Suprapubic skin (tissue), 4 donors: ENCODE results near the gene TTC6. TPM values are rescaled to one million over a fixed set of nuclear protein-coding genes. Genes with fewer than 3 reads are reported as not detected.

Experiments
- DNase-seq, 2 donors: peaks; one replicate each; pipeline ENCODE4 v3.0.0-alpha.2; 2019; ENCODE audit warnings: low spot score in 2 of 2
- H3K27ac ChIP-seq: fragments of 200-600 bp; sonication (generic); one replicate; pipeline ENCODE4 v1.5.1; 2019
- H3K27me3 ChIP-seq: fragments of 200-600 bp; sonication (generic); one replicate; pipeline ENCODE4 v1.5.1; 2019
- H3K36me3 ChIP-seq: fragments of 200-600 bp; sonication (generic); one replicate; pipeline ENCODE4 v1.5.1; 2019
- H3K4me1 ChIP-seq: fragments of 200-600 bp; sonication (generic); one replicate; pipeline ENCODE4 v1.5.1; 2019
- H3K4me3 ChIP-seq: fragments of 200-600 bp; sonication (generic); one replicate; pipeline ENCODE4 v1.5.1; 2019; ENCODE audit warnings: mild to moderate bottlenecking
- H3K9me3 ChIP-seq: fragments of 200-600 bp; sonication (generic); one replicate; pipeline ENCODE4 v1.5.1; 2019
- CTCF ChIP-seq, 2 donors: fragments of 200-600 bp in 1 of 2; fragments of 450-650 bp in 1 of 2; sonication (generic) in 1 of 2; IDR thresholded peaks; one replicate each; pipeline ENCODE4 v1.5.1; 2016 to 2019; ENCODE audit warnings: antibody characterized with exemption in 2 of 2, mild to moderate bottlenecking in 1 of 2, moderate library complexity in 1 of 2
- EP300 ChIP-seq: sonication (generic); formaldehyde crosslinking; IDR thresholded peaks from one replicate; pipeline ENCODE4 v1.6.1; 2017; ENCODE audit warnings: antibody characterized with exemption
- POLR2A ChIP-seq, 2 donors: fragments of 450-650 bp; IDR thresholded peaks; one replicate each; pipeline ENCODE4 v1.6.1; 2017; ENCODE audit warnings: antibody characterized with exemption in 2 of 2, mild to moderate bottlenecking in 2 of 2, moderate library complexity in 2 of 2
- POLR2AphosphoS5 ChIP-seq, 3 donors: sonication (generic); formaldehyde crosslinking; IDR thresholded peaks; one replicate each; pipeline ENCODE4 v1.6.1; 2017; ENCODE audit warnings: antibody characterized with exemption in 3 of 3
- WGBS: methylation state at CpG from one replicate; pipeline ENCODE4 v1.1.5; 2018; 5-methylcytosine and 5-hydroxymethylcytosine counted together
- total RNA-seq, 4 donors: library from RNA; depleted of rRNA; stranded (reverse); fragments of >200 nt; gene quantifications; one replicate each; pipeline ENCODE4 v1.1.0, GENCODE V29; 2016

The TTC6 gene
- total RNA-seq, 4 donors from 2014 or later: 0.18 to 9.5 (median 1.1) TPM

- Histone ChIP-seq H3K36me3 (no peaks in the 10 kb centered on the region), H3K27ac (no peak overlapping the region), H3K4me1 (no peaks in the 10 kb centered on the region), H3K9me3 (no peaks in the 10 kb centered on the region), H3K27me3 (no peaks in the 10 kb centered on the region), H3K4me3 (no peak overlapping the region)
- no peak for DNase-seq
- TF ChIP-seq CTCF (IDR thresholded peaks at IDR 0.05) (no peak), EP300 (no peak), POLR2A (IDR thresholded peaks at IDR 0.05) (no peak), POLR2AphosphoS5 (IDR thresholded peaks at IDR 0.05) (no peak)
- WGBS: 79% methylated on average over 2 of the region's 2 CpGs
Observed at GRCh38 chr14:37638599-37638998, 43.2 kb downstream of the TTC6 start.

- WGBS: 81% methylated on average over 1 of the region's 1 CpG
- no peak for DNase-seq
- H3K36me3 ChIP-seq: no peaks in the 10 kb centered on the region
- H3K27ac ChIP-seq: no peak overlapping the region
- H3K4me3 ChIP-seq: no peak overlapping the region
- TF ChIP-seq CTCF (IDR thresholded peaks at IDR 0.05) (no peak), POLR2A (IDR thresholded peaks at IDR 0.05) (no peak), POLR2AphosphoS5 (IDR thresholded peaks at IDR 0.05) (no peak), EP300 (no peak)
- no peaks in the 10 kb centered on the region for H3K4me1 ChIP-seq
- H3K27me3 ChIP-seq: no peaks in the 10 kb centered on the region
- H3K9me3 ChIP-seq: no peaks in the 10 kb centered on the region
Observed at GRCh38 chr14:37641117-37641516, 45.7 kb downstream of the TTC6 start.

GRCh38 chr14:37642125-37642524 lies 46.7 kb downstream of the TTC6 start:
- WGBS: 91% methylated on average over 3 of the region's 3 CpGs

GRCh38 chr14:37643701-37644100 lies 48.3 kb downstream of the TTC6 start:
- no peaks in the 10 kb centered on the region for H3K36me3 ChIP-seq
- H3K4me3 ChIP-seq: no peak overlapping the region
- H3K9me3 ChIP-seq: no peaks in the 10 kb centered on the region
- no peak for DNase-seq
- H3K4me1 ChIP-seq: no peaks in the 10 kb centered on the region
- no peak for TF ChIP-seq EP300
- WGBS: 57% methylated on average over 4 of the region's 4 CpGs
- H3K27ac ChIP-seq: no peak overlapping the region
- no peaks in the 10 kb centered on the region for H3K27me3 ChIP-seq

More at GRCh38 chr14:37642125-37642524, 46.7 kb downstream of the TTC6 start:
- DNase-seq: no peak
- no peaks in the 10 kb centered on the region for H3K4me1 ChIP-seq
- no peak overlapping the region for H3K27ac ChIP-seq
- TF ChIP-seq EP300 (no peak), POLR2A (IDR thresholded peaks at IDR 0.05) (no peak), CTCF (IDR thresholded peaks at IDR 0.05) (no peak)
- no peaks in the 10 kb centered on the region for H3K27me3 ChIP-seq
- no peaks in the 10 kb centered on the region for H3K9me3 ChIP-seq
- H3K36me3 ChIP-seq: no peaks in the 10 kb centered on the region
- H3K4me3 ChIP-seq: no peak overlapping the region

Other genes with a start within 250 kb of the TTC6 start
- 10 to 100 TPM in 2 of 4 donors, 1 to 10 TPM in 2; 4.8 to 14.4 (median 8.3) TPM for gene FOXA1, start 380 bp upstream of the TTC6 start, total RNA-seq